ENCODE measurements around the gene CUL3.

DNA sequence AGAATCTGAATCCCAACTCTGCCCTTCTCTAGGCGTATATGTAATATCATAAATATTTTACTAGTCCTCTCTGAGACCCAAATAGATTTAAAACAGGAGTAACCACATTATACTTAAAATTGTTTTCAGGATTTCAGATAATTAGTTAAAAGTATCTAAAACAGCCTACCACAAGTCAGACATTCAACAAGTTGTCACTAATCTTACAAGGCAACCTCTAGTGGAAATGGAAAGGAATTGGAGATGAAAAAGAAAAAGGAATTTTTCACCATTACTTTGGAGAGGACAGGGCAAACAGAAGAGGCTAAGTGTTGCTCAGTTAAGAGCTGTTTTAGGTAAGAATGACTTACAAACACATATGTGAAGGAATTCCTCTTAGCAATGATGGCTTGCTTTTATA lies 11.4 kb downstream of the CUL3 start:
- TF ChIP-seq, protein P1, sequence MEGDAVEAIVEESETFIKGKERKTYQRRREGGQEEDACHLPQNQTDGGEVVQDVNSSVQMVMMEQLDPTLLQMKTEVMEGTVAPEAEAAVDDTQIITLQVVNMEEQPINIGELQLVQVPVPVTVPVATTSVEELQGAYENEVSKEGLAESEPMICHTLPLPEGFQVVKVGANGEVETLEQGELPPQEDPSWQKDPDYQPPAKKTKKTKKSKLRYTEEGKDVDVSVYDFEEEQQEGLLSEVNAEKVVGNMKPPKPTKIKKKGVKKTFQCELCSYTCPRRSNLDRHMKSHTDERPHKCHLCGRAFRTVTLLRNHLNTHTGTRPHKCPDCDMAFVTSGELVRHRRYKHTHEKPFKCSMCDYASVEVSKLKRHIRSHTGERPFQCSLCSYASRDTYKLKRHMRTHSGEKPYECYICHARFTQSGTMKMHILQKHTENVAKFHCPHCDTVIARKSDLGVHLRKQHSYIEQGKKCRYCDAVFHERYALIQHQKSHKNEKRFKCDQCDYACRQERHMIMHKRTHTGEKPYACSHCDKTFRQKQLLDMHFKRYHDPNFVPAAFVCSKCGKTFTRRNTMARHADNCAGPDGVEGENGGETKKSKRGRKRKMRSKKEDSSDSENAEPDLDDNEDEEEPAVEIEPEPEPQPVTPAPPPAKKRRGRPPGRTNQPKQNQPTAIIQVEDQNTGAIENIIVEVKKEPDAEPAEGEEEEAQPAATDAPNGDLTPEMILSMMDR (IDR thresholded peaks at IDR 0.05; ENCODE audit: low read depth, low read length) = no peak
- no peak for TF ChIP-seq EZH2phosphoT487 (IDR thresholded peaks at IDR 0.05; ENCODE audit: low read depth)
